Putamen (tissue), 1 donor: ENCODE results near the gene GPRIN2.
A peak's percentile ranks its signal among the peaks of the same experiment; 100 is the strongest.
"Not testable (repeated sequence)": the region's sequence is repeated elsewhere in the genome, so short reads cannot be mapped to it uniquely, and the experiment has no call there.

ENCODE experiments used
- DNase-seq: peaks from one replicate; pipeline ENCODE4 v3.0.0-alpha.2; 2016; ENCODE audit warnings: low spot score

GPRIN2 gene

GRCh38 chr10:46567151-46567550 is 10.7 kb upstream of the GPRIN2 start:
- not testable (repeated sequence) for DNase-seq

- peak; percentile 45 for DNase-seq
These were observed 9.3 kb upstream of the GPRIN2 start for GRCh38 chr10:46565591-46566332.

- DNase-seq = no peak
These were observed 4.5 kb upstream of the GPRIN2 start for GRCh38 chr10:46560952-46561351.

- no peak for DNase-seq
These were observed 3.9 kb upstream of the GPRIN2 start for GRCh38 chr10:46560381-46560780.

- DNase-seq = no peak
These were observed 2.8 kb upstream of the GPRIN2 start for GRCh38 chr10:46559231-46559671.

- no peak for DNase-seq
These were observed 2.1 kb upstream of the GPRIN2 start for GRCh38 chr10:46558392-46559185.

GRCh38 chr10:46558122-46558391 is 1.6 kb upstream of the GPRIN2 start:
- no peak for DNase-seq

- DNase-seq = no peak
These were observed 1.1 kb upstream of the GPRIN2 start for GRCh38 chr10:46557319-46558121.

- no peak for DNase-seq
These were observed 544 bp downstream of the GPRIN2 start for GRCh38 chr10:46555713-46556514.

GRCh38 chr10:46555366-46555712 is 1.1 kb downstream of the GPRIN2 start:
- no peak for DNase-seq

- DNase-seq = no peak
These were observed 2.2 kb downstream of the GPRIN2 start for GRCh38 chr10:46554166-46554781.

GRCh38 chr10:46553238-46554049 is 3.0 kb downstream of the GPRIN2 start:
- no peak for DNase-seq

GRCh38 chr10:46552526-46553237 is 3.8 kb downstream of the GPRIN2 start:
- no peak for DNase-seq

- DNase-seq = no peak
These were observed 4.5 kb downstream of the GPRIN2 start for GRCh38 chr10:46551701-46552525.

- DNase-seq = no peak
These were observed 5.4 kb downstream of the GPRIN2 start for GRCh38 chr10:46550795-46551700.

GRCh38 chr10:46550076-46550790 is 6.2 kb downstream of the GPRIN2 start:
- no peak for DNase-seq
